Esophagus (tissue), 2 donors: ENCODE data around the gene MBNL1. TPM values are rescaled to one million over a fixed set of nuclear protein-coding genes. Genes with fewer than 3 reads are reported as not detected.
"Not testable (repeated sequence)": the region's sequence is repeated elsewhere in the genome, so short reads cannot be mapped to it uniquely, and the experiment has no call there.

Experiments
- H3K27ac ChIP-seq, 2 donors: one replicate each; pipeline ENCODE4 v1.5.1; 2013; ENCODE audit warnings: low read depth in 2 of 2, mild to moderate bottlenecking in 2 of 2, inconsistent platforms in 1 of 2, low read length in 1 of 2, moderate library complexity in 1 of 2
- H3K27me3 ChIP-seq, 2 donors: one replicate each; pipeline ENCODE4 v1.6.1; 2013; ENCODE audit warnings: low read length in 2 of 2, control low read depth in 1 of 2, mild to moderate bottlenecking in 1 of 2; ENCODE audit not compliant: insufficient read depth in 2 of 2, control insufficient read depth in 1 of 2
- H3K36me3 ChIP-seq, 2 donors: one replicate each; pipeline ENCODE4 v1.6.1; 2013; ENCODE audit warnings: low read length in 1 of 2; ENCODE audit not compliant: control insufficient read depth in 2 of 2, insufficient read depth in 2 of 2
- H3K4me1 ChIP-seq, 2 donors: one replicate each; pipeline ENCODE4 v1.6.1; 2013; ENCODE audit warnings: low read length in 1 of 2; ENCODE audit not compliant: control insufficient read depth in 2 of 2, insufficient read depth in 2 of 2
- H3K4me3 ChIP-seq, 2 donors: one replicate each; pipeline ENCODE4 v1.5.1; 2013; ENCODE audit warnings: low read length in 2 of 2, mild to moderate bottlenecking in 2 of 2, low read depth in 1 of 2, moderate library complexity in 1 of 2
- H3K9me3 ChIP-seq, 2 donors: one replicate each; pipeline ENCODE4 v1.6.1; 2013; ENCODE audit warnings: mild to moderate bottlenecking in 2 of 2, low read depth in 1 of 2, low read length in 1 of 2, moderate library complexity in 1 of 2; ENCODE audit not compliant: control insufficient read depth in 2 of 2, insufficient read depth in 1 of 2
- WGBS, 2 donors: extraction: QIAGEN DNeasy Blood & Tissue Kit; methylation state at CpG; one replicate each; pipeline ENCODE4 v1.1.7; 2013; 5-methylcytosine and 5-hydroxymethylcytosine counted together
- polyA plus RNA-seq, 2 donors: library from polyadenylated mRNA; stranded (reverse); fragments of 200-250 nt; gene quantifications; one replicate each; pipeline ENCODE4 v1.2.3, GENCODE V29; 2013
- donor health status: healthy with polysubstance abuse.
- donor health status: Bipolar disorder and iron deficiency.

MBNL1 gene
- polyA plus RNA-seq, 2 donors, result 23.6 to 28.6 TPM

- H3K36me3 ChIP-seq, result no peaks in the 10 kb centered on the region
- no peaks in the 10 kb centered on the region for H3K4me1 ChIP-seq
- no peaks in the 10 kb centered on the region for H3K9me3 ChIP-seq
- H3K27ac ChIP-seq, result no peak overlapping the region
- WGBS, 2 donors, result 88 to 90% methylated on average over 4 of the region's 4 CpGs
- no peak overlapping the region for H3K4me3 ChIP-seq
- no peaks in the 10 kb centered on the region for H3K27me3 ChIP-seq
These were observed 127.0 kb downstream of the MBNL1 start for GRCh38 chr3:152395764-152396163.

GRCh38 chr3:152396867-152397266, 128.1 kb downstream of the MBNL1 start:
- H3K36me3 ChIP-seq, result no peaks in the 10 kb centered on the region
- H3K9me3 ChIP-seq, result no peaks in the 10 kb centered on the region
- H3K4me3 ChIP-seq, result no peak overlapping the region
- H3K27me3 ChIP-seq, result no peaks in the 10 kb centered on the region
- no peak overlapping the region for H3K27ac ChIP-seq
- H3K4me1 ChIP-seq, result no peaks in the 10 kb centered on the region

GRCh38 chr3:152397348-152397747, 128.6 kb downstream of the MBNL1 start:
- not testable (repeated sequence) for H3K36me3 ChIP-seq, H3K4me1 ChIP-seq, H3K9me3 ChIP-seq, H3K27me3 ChIP-seq, H3K4me3 ChIP-seq, H3K27ac ChIP-seq
- WGBS, 2 donors, result 96 to 97% methylated on average over 2 of the region's 2 CpGs

- H3K27ac ChIP-seq, result no peak overlapping the region
- no peaks in the 10 kb centered on the region for H3K4me1 ChIP-seq
- no peaks in the 10 kb centered on the region for H3K36me3 ChIP-seq
- H3K4me3 ChIP-seq, result no peak overlapping the region
- no peaks in the 10 kb centered on the region for H3K27me3 ChIP-seq
- H3K9me3 ChIP-seq, result no peaks in the 10 kb centered on the region
These were observed 129.8 kb downstream of the MBNL1 start for GRCh38 chr3:152398495-152398894.

- Histone ChIP-seq H3K9me3 (no peaks in the 10 kb centered on the region), H3K27me3 (no peaks in the 10 kb centered on the region), H3K27ac (no peak overlapping the region), H3K4me3 (no peak overlapping the region), H3K4me1 (no peaks in the 10 kb centered on the region), H3K36me3 (no peaks in the 10 kb centered on the region)
These were observed 130.6 kb downstream of the MBNL1 start for GRCh38 chr3:152399374-152399773.

GRCh38 chr3:152400887-152401286, 132.2 kb downstream of the MBNL1 start:
- Histone ChIP-seq H3K36me3 (no peaks in the 10 kb centered on the region), H3K27me3 (no peaks in the 10 kb centered on the region), H3K4me3 (no peak overlapping the region), H3K27ac (no peak overlapping the region), H3K4me1 (no peaks in the 10 kb centered on the region), H3K9me3 (no peaks in the 10 kb centered on the region)

- H3K36me3 ChIP-seq, result no peaks in the 10 kb centered on the region
- 59 to 61% methylated on average over 5 of the region's 5 CpGs for WGBS, 2 donors
- no peak overlapping the region for H3K4me3 ChIP-seq
- H3K27ac ChIP-seq, result no peak overlapping the region
- no peaks in the 10 kb centered on the region for H3K27me3 ChIP-seq
- no peaks in the 10 kb centered on the region for H3K4me1 ChIP-seq
- H3K9me3 ChIP-seq, result no peaks in the 10 kb centered on the region
These were observed 134.1 kb downstream of the MBNL1 start for GRCh38 chr3:152402695-152403451.

- no peaks in the 10 kb centered on the region for H3K36me3 ChIP-seq
- H3K27me3 ChIP-seq, result no peaks in the 10 kb centered on the region
- H3K4me1 ChIP-seq, result no peaks in the 10 kb centered on the region
- no peak overlapping the region for H3K27ac ChIP-seq
- no peak overlapping the region for H3K4me3 ChIP-seq
- 70 to 84% methylated on average over 2 of the region's 2 CpGs for WGBS, 2 donors
- H3K9me3 ChIP-seq, result no peaks in the 10 kb centered on the region
These were observed 134.9 kb downstream of the MBNL1 start for GRCh38 chr3:152403632-152404066.

GRCh38 chr3:152404976-152405375, 136.2 kb downstream of the MBNL1 start:
- no peaks in the 10 kb centered on the region for H3K36me3 ChIP-seq
- H3K4me3 ChIP-seq, result no peak overlapping the region
- WGBS, 2 donors, result 84 to 89% methylated on average over 1 of the region's 1 CpG
- H3K27me3 ChIP-seq, result no peaks in the 10 kb centered on the region
- no peak overlapping the region for H3K27ac ChIP-seq
- no peaks in the 10 kb centered on the region for H3K9me3 ChIP-seq
- no peaks in the 10 kb centered on the region for H3K4me1 ChIP-seq
